Transverse colon (tissue), 4 donors: ENCODE measurements around the gene TCP11. TPM values are rescaled to one million over a fixed set of nuclear protein-coding genes. Genes with fewer than 3 reads are reported as not detected.

Source experiments
- DNase-seq: peaks from one replicate; pipeline ENCODE4 v3.0.0-alpha.2; 2019
- H3K27ac ChIP-seq, 4 donors: fragments of 200-600 bp; sonication (generic); 2 replicates each; pipeline ENCODE4 v1.5.1; 2016 to 2018; ENCODE audit warnings: inconsistent platforms in 4 of 4
- H3K27me3 ChIP-seq: fragments of 200-600 bp; sonication (generic); 2 replicates; pipeline ENCODE4 v1.5.1; 2017; ENCODE audit warnings: inconsistent platforms
- H3K36me3 ChIP-seq, 4 donors: fragments of 200-600 bp; sonication (generic); 2 replicates each; pipeline ENCODE4 v1.5.1; 2017 to 2019; ENCODE audit warnings: inconsistent platforms in 4 of 4
- H3K4me1 ChIP-seq, 4 donors: fragments of 200-600 bp; sonication (generic); 2 replicates each; pipeline ENCODE4 v1.5.1; 2017 to 2020; ENCODE audit warnings: inconsistent platforms in 4 of 4
- H3K4me3 ChIP-seq, 4 donors: fragments of 200-600 bp; sonication (generic); 1 replicate in 1 of 4; 2 replicates in 3 of 4; pipeline versions ENCODE4 v1.5.1 to v1.6.1; 2017 to 2019; ENCODE audit warnings: inconsistent platforms in 4 of 4
- H3K9me3 ChIP-seq, 2 donors: fragments of 200-600 bp; sonication (generic); 2 replicates each; pipeline ENCODE4 v1.5.1; 2017 to 2019; ENCODE audit warnings: inconsistent platforms in 2 of 2
- CTCF ChIP-seq, 5 experiments: fragments of 200-600 bp in 3 of 5; fragments of 450-650 bp in 2 of 5; sonication (generic) in 3 of 5; IDR thresholded peaks; 1 replicate in 2 of 5; 2 replicates in 3 of 5; pipeline ENCODE4 v1.5.1; 2016 to 2017; ENCODE audit warnings: antibody characterized with exemption in 5 of 5, inconsistent platforms in 3 of 5, mild to moderate bottlenecking in 2 of 5, moderate library complexity in 1 of 5
- EP300 ChIP-seq: sonication (generic); formaldehyde crosslinking; IDR thresholded peaks from one replicate; pipeline ENCODE4 v1.6.1; 2017; ENCODE audit warnings: antibody characterized with exemption, low read depth
- POLR2A ChIP-seq: fragments of 450-650 bp; IDR thresholded peaks from one replicate; pipeline ENCODE4 v1.6.1; 2016; ENCODE audit warnings: antibody characterized with exemption, mild to moderate bottlenecking, moderate library complexity
- POLR2AphosphoS5 ChIP-seq, 3 donors: sonication (generic); formaldehyde crosslinking; IDR thresholded peaks; one replicate each; pipeline ENCODE4 v1.6.1; 2016; ENCODE audit warnings: antibody characterized with exemption in 3 of 3
- WGBS, 2 donors: methylation state at CpG; one replicate each; pipeline ENCODE4 v1.1.5; 2018; ENCODE audit warnings: low coverage in 1 of 2; 5-methylcytosine and 5-hydroxymethylcytosine counted together
- in situ Hi-C, 4 donors: fragments of 200-750 bp; cut with MboI; loops; one replicate each; pipeline versions ENCODE4 v1.15.0 to v1.15.1; 2017; ENCODE audit warnings: low sequenced_read_pairs in 3 of 4, low pct_ligation_motif_present in 1 of 4, low pct_unique_long_range_greater_than_20kb in 1 of 4
- intact Hi-C: fragments of 100-400 bp; cut with DNase I; formaldehyde crosslinking; loops from one replicate; pipeline ENCODE4 v1.15.1; 2023; ENCODE audit warnings: low total_unique reads
- total RNA-seq, 4 donors: library from RNA; depleted of rRNA; stranded (reverse); fragments of >200 nt; gene quantifications; one replicate each; pipeline ENCODE4 v1.1.0, GENCODE V29; 2016

TCP11 gene
- total RNA-seq, 4 donors from 2014 or later: 0.96 TPM; not detected in 3

- Histone ChIP-seq H3K4me3 (no peak overlapping the region), H3K36me3 (no peaks in the 10 kb centered on the region), H3K27me3 (no peaks in the 10 kb centered on the region), H3K27ac (no peak overlapping the region), H3K9me3 (no peaks in the 10 kb centered on the region), H3K4me1 (peaks cover 0 to 4% (median 0%) of the 10 kb centered on the region in 4 donors)
- DNase-seq: no peak
- 70 to 79% methylated on average over 11 to 16 of the region's 16 CpGs for WGBS, 2 donors
- intact Hi-C loops (loop anchor here (2.0 to 10.0 kb wide), 2 partner anchors 57 to 95 kb away; no protein-coding TSS in a partner anchor), in situ Hi-C loops (loop anchor here in 1 of 4 donors (10.0 kb wide), 1 partner anchor 95 kb away; no protein-coding TSS in a partner anchor)
- TF ChIP-seq EP300 (no peak), POLR2AphosphoS5 (IDR thresholded peaks at IDR 0.05) (no peak), CTCF (IDR thresholded peaks at IDR 0.05) (no peak), POLR2A (no peak)
These were observed 8.9 kb upstream of the TCP11 start for GRCh38 chr6:35149891-35150566.

GRCh38 chr6:35148167-35148741 is 7.1 kb upstream of the TCP11 start:
- peaks cover 0 to 4% (median 0%) of the 10 kb centered on the region in 4 donors for H3K4me1 ChIP-seq
- TF ChIP-seq POLR2A: no peak
- TF ChIP-seq EP300: no peak
- TF ChIP-seq POLR2AphosphoS5 (IDR thresholded peaks at IDR 0.05): no peak
- no peaks in the 10 kb centered on the region for H3K27me3 ChIP-seq
- H3K36me3 ChIP-seq: no peaks in the 10 kb centered on the region
- no peaks in the 10 kb centered on the region for H3K9me3 ChIP-seq
- H3K27ac ChIP-seq: no peak overlapping the region
- 56 to 93% methylated on average over 3 to 8 of the region's 8 CpGs for WGBS, 2 donors
- intact Hi-C loops (loop anchor here (10.0 kb wide), 1 partner anchor 97 kb away; no protein-coding TSS in a partner anchor), in situ Hi-C loops (loop anchor here in 1 of 4 donors (10.0 kb wide), 1 partner anchor 97 kb away; no protein-coding TSS in a partner anchor)
- H3K4me3 ChIP-seq: no peak overlapping the region
- DNase-seq: no peak

DNA sequence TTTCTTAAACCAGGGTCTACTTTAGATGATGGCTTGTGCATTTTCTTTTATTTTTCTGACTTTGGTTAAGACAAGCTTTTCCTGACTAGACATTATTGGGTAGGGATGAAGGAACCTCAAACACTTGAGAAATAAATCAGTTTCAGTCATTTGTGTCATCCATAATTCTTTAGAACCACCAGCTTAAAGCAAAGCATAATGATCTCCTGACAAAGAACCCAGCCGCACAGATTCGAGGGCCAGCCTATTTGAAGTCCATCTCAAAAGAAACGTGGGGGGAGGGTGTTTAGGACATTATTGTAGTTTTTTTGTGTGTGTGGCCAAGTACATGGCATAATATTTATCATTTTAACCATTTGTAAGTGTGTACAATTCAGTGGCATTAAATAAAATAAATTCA is 6.3 kb upstream of the TCP11 start:
- H3K27ac ChIP-seq: no peak overlapping the region

GRCh38 chr6:35147026-35147425 is 5.9 kb upstream of the TCP11 start:
- H3K27me3 ChIP-seq: no peaks in the 10 kb centered on the region
- H3K4me1 ChIP-seq: peaks cover 0 to 4% (median 0%) of the 10 kb centered on the region in 4 donors
- DNase-seq: no peak
- intact Hi-C loops: loop anchor here (10.0 kb wide), 1 partner anchor 98 kb away; no protein-coding TSS in a partner anchor
- H3K27ac ChIP-seq: no peak overlapping the region
- no peaks in the 10 kb centered on the region for H3K36me3 ChIP-seq
- no peaks in the 10 kb centered on the region for H3K9me3 ChIP-seq
- H3K4me3 ChIP-seq: no peak overlapping the region
- no peak for TF ChIP-seq CTCF (IDR thresholded peaks at IDR 0.05)
- no peak for TF ChIP-seq POLR2A
- no peak for TF ChIP-seq EP300
- TF ChIP-seq POLR2AphosphoS5 (IDR thresholded peaks at IDR 0.05): no peak
- WGBS, 2 donors: 83 to 92% methylated on average over 2 to 3 of the region's 3 CpGs
- in situ Hi-C loops: loop anchor here in 1 of 4 donors (10.0 kb wide), 1 partner anchor 98 kb away; no protein-coding TSS in a partner anchor

More for the DNA sequence above, 6.3 kb upstream of the TCP11 start:
- 50 to 73% methylated on average over 1 to 3 of the region's 3 CpGs for WGBS, 2 donors
- TF ChIP-seq EP300: no peak
- TF ChIP-seq POLR2A: no peak
- no peak for TF ChIP-seq CTCF (IDR thresholded peaks at IDR 0.05)
- no peak for TF ChIP-seq POLR2AphosphoS5 (IDR thresholded peaks at IDR 0.05)
- Histone ChIP-seq H3K4me1 (peaks cover 0 to 4% (median 0%) of the 10 kb centered on the region in 4 donors), H3K9me3 (no peaks in the 10 kb centered on the region), H3K4me3 (no peak overlapping the region), H3K36me3 (no peaks in the 10 kb centered on the region), H3K27me3 (no peaks in the 10 kb centered on the region)
- intact Hi-C loops (loop anchor here (10.0 kb wide), 1 partner anchor 97 kb away; no protein-coding TSS in a partner anchor), in situ Hi-C loops (loop anchor here in 1 of 4 donors (10.0 kb wide), 1 partner anchor 97 kb away; no protein-coding TSS in a partner anchor)
- DNase-seq: no peak
